Measurements from ENCODE around the gene RNF5. TPM values are rescaled to one million over a fixed set of nuclear protein-coding genes. Genes with fewer than 3 reads are reported as not detected.
A peak's percentile ranks its signal among the peaks of the same experiment; 100 is the strongest.

Gene RNF5
- total and polyA plus RNA-seq, 2 of the 4 experiments (the other 2 are of a cell fraction) = 18.8 to 41.4 TPM

- H3K27ac ChIP-seq (ENCODE audit: insufficient read depth, low read length) = no peak overlapping the region
- no peak overlapping the region for H4K5ac ChIP-seq (ENCODE audit: low read depth, low read length)
- H2BK15ac ChIP-seq (ENCODE audit: low read depth, low read length) = no peak overlapping the region
- H2BK5ac ChIP-seq (ENCODE audit: low read depth, low read length, poor library complexity, severe bottlenecking) = no peak overlapping the region
- H3K79me1 ChIP-seq (ENCODE audit: low read depth in 1 of 2, low read length in 2 of 2) = peaks cover 17 to 48% of the 10 kb centered on the region in 2 experiments
- H3K36me3 ChIP-seq (ENCODE audit: control insufficient read depth, insufficient read depth, low read length) = peaks cover 38% of the 10 kb centered on the region
- in situ Hi-C loops (cut with MboI; ENCODE audit: low sequenced_read_pairs) = loop anchor here (25.0 kb wide), 1 partner anchor 779 kb away; the partner anchor contains the start of genes BRD2 and HLA-DMA
- H2AFZ ChIP-seq (replicated peaks; ENCODE audit: low read length, poor library complexity) = peak overlapping the region; percentile 39
- H3K4me2 ChIP-seq (ENCODE audit: low read depth, low read length) = no peak overlapping the region
- DNase-seq (no peak), ATAC-seq (ENCODE audit: low read depth) (no peak)
- no peak overlapping the region for H3K14ac ChIP-seq (replicated peaks; ENCODE audit: low read depth, low read length)
- dilution Hi-C loops (cut with HindIII; ENCODE audit: low sequenced_read_pairs, unreplicated experiment) = no loop called here
- H3K4me3 ChIP-seq (ENCODE audit: insufficient read depth, low read depth, low read length) = no peak overlapping the region
- ChIA-PET POLR2A (ENCODE audit: unreplicated experiment) (no interaction called here), CTCF (no interaction called here)
- no peak overlapping the region for H3K9ac ChIP-seq (ENCODE audit: low read depth, low read length)
- peaks cover 15% of the 10 kb centered on the region for H3K9me1 ChIP-seq (ENCODE audit: insufficient read depth, low read length)
- H3K23ac ChIP-seq (ENCODE audit: low read depth, low read length) = no peak overlapping the region
- no peaks in the 10 kb centered on the region for H4K20me1 ChIP-seq (ENCODE audit: insufficient read depth, low read length)
- 80% methylated on average over 2 of the region's 15 CpGs; no CpG with 5 or more reads in 1 of the 2 experiments for WGBS, 2 experiments (ENCODE audit: extremely low coverage in 2 of 2, insufficient read length in 1 of 2)
- no peak overlapping the region for H3K18ac ChIP-seq (ENCODE audit: low read depth, low read length)
- no peak overlapping the region for H3K56ac ChIP-seq (ENCODE audit: extremely low read depth, insufficient read depth, low read length)
- intact Hi-C loops (cut with micrococcal nuclease) = no loop called here
- H3K9me3 ChIP-seq (ENCODE audit: control insufficient read depth, insufficient read depth, low read length) = no peaks in the 10 kb centered on the region
- H3K4ac ChIP-seq (ENCODE audit: low read depth, low read length) = no peak overlapping the region
- no peak overlapping the region for H4K91ac ChIP-seq (ENCODE audit: insufficient read depth, low read depth, low read length)
- no peak overlapping the region for H2BK20ac ChIP-seq (ENCODE audit: low read depth, low read length)
- peak overlapping the region; percentile 71 for H2AK9ac ChIP-seq (replicated peaks; ENCODE audit: low read depth, low read length, poor library complexity)
- H2AK5ac ChIP-seq (ENCODE audit: low read depth, low read length) = no peak overlapping the region
- H3K4me1 ChIP-seq (ENCODE audit: control insufficient read depth, insufficient read depth, low read length) = no peaks in the 10 kb centered on the region
- H3K27me3 ChIP-seq (ENCODE audit: control insufficient read depth, insufficient read depth, low read length) = no peaks in the 10 kb centered on the region
- H4K8ac ChIP-seq (ENCODE audit: low read depth in 2 of 2, low read length in 2 of 2) = no peak overlapping the region
- BruUV-seq (replicated peaks) = no TSS peak
- no peak overlapping the region for H2BK120ac ChIP-seq (ENCODE audit: low read depth, low read length)
- TF ChIP-seq USF2 (IDR thresholded peaks at IDR 0.05; ENCODE audit: low read depth, low read length) (no peak), NFE2L2 (IDR thresholded peaks at IDR 0.05; ENCODE audit: low read depth, low read length) (no peak), CEBPB (IDR thresholded peaks at IDR 0.05; ENCODE audit: low read depth, low read length) (no peak), CTCF (conservative IDR thresholded peaks at IDR 0.05; ENCODE audit: low read depth, low read length) (no peak), MAZ (IDR thresholded peaks at IDR 0.05; ENCODE audit: borderline replicate concordance, low read depth, low read length) (no peak), BHLHE40 (IDR thresholded peaks at IDR 0.05; ENCODE audit: low read depth, low read length) (no peak), POLR2A (IDR thresholded peaks at IDR 0.05; ENCODE audit: low read depth, low read length) (no peak)
These were observed 5.4 kb downstream of the RNF5 start for GRCh38 chr6:32183483-32184083.

Data from IMR-90 (cell line).